ENCODE measurements around the gene CMBL.
"Not testable (repeated sequence)": the region's sequence is repeated elsewhere in the genome, so short reads cannot be mapped to it uniquely, and the experiment has no call there.

CMBL gene

DNA sequence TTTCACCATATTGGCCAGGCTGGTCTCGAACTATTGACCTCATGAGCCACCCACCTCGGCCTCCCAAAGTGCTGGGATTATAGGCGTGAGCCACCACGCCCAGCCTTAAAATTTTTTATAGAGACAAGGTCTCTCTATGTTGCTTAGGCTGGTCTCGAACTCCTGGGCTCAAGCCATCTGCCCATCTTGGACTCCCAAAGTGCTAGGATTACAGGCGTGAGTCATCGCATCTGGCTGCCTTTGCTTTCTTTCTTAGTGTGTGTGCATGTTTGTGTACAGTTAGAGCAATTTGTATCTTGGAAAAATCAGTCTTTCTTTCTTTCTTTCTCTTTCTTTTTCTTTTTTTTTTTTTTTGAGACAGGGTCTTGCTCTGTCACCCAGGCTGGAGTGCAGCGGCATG, 22.3 kb downstream of the CMBL start:
- not testable (repeated sequence) for DNase-seq (ENCODE audit: low read depth)

DNA sequence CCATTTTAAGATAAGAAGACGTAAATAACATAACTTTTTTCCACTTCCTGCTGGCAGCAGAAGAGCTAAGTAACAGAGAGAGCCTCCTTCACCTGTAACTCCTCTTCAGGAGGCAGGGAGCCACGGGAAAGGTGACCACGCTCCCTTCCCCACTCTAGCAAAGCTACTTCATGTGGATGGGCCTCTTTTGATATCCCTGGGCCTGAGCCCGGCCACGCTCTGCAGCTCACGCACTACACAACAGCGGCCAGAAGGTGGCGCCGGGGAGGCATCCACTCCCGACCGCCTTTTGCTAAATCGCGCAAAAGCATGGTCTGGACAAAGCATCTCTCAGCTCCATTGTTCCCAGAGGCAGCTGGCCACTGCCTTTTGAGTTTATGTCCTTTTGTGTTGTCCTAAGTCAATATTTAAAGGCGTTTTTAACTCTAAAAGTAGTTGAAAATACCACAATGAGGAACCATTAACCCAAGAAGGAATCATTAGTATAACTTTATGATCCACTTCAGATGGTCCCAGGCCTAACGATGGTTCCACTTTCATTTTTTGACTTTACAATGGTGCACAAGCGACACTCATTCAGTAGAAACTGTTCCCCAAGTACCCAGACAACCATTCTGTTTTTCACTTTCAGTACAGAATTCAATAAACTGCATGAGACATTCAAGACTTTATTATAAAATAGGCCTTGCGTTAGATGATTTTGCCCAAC, 23.6 kb downstream of the CMBL start:
- peak; percentile 61 for DNase-seq (ENCODE audit: low read depth)

DNA sequence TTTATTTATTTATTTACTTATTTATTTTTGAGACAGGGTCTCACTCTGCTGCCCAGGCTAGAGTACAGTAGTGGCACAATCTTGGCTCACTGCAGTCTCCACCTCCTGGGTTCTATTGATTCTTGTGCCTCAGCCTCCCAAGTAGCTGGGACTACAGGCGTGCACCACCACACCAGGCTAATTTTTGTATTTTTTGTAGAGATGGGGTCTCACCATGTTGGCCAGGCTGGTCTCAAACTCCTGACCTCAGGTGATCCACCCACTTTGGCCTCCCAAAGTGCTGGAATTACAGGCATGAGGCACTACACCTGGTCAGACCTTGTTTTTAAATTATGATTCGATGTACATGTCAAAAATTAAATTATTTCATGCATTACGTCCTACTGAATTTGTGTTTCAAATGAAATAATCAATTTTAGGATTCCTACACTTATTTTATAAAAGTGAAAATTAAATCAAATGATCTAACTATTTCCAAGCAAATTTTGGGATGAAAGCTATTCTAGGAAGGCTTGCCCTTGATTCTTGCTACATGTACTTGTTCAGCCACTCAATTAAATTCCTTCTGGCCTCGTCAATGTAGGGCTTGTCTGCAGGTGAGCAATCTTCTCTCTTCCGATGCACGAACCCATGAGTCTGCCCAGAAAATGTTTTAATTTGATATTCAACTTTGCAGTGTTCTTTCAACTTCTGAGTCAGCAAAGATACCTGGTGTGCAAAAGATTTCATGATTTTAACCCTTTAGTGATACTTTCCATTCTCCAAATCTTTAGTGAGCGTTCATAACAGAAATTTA, 27.6 kb downstream of the CMBL start:
- no peak for DNase-seq (ENCODE audit: low read depth)

DNA sequence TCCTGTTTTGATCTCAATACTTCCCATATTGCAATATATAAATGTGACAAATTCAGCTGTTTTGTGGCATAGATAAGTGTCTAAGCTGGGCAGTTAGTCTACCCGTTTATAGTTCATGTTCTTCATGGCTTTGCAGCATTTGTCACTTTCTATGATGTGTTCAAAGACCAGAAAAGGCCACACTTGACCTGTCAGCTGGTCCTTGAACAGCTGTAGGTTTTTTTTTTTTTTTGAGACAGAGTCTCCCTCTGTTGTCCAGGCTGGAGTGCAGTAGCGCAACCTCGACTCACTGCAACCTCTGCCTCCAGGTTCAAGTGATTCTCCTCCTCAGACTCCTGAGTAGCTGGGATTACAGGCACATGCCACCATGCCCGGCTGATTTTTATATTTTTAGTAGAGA, 28.4 kb downstream of the CMBL start:
- DNase-seq (ENCODE audit: low read depth), result no peak

DNA sequence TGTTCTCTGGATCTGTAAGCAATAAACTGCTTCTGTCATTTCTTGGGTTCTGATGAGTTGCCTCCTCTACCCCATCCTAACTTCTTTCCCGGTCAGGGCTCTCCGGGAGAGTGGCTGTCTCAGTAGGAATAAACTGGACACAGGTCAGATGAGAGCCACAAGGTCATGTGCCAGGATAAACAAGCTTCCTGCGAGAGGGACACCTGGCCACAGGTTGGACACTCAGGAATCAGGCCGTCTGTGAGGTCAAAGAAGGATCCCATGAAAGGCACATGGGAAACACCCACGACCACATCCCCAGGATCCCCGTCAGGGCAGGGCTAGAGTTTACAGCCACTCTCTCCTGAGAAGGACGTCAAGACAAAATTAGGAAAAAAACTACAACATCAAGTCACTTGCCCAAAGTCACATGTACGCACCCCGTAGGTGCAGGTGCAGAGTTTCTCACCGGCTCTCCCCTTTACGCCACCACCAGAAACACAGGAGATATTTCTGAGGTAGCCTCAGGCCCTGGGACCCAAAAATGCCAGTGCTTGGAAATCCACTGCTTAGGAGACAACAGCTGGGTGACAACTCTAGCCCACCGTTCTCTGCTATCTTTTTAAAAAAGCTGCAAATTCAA, 28.9 kb downstream of the CMBL start:
- no peak for DNase-seq (ENCODE audit: low read depth)

DNA sequence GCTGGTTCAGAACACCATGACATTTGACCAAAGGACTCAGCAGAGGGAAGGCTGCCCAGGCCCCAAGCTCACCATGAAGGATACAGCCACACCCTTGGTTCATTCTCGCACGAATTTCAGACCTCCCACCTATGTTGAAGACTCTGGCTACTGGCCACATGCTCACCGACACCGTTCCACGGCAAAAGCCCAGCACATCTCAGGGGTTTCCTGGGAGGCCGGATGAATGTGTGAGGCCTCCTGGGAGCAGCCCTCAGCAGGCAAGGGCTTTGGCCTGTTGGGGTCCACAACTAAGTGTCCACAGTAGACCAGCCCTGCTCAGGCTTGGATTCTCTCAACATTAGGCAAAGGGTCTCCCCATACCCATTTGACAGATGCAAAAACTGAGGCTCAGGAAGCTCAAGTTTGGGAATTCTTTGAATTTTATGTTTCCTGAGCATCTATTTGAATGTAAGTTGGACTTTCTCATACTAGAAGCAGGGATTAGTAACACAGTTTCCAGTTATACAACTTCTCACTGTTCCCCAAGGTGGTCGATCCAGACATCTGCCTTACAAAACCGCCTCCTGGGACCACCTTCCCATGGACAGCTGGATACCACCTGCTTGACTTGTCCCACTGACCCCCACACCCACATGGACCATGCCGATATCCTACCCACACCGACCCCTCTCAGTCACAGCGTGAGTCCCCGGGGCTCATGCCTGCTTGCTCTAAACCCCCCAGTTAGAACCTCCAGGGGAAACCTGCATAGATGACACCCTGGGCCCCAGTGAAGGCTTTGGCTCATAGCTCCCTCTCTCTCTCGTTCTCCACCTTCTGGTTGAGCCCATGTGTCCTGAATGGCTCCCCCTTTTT, 29.7 kb downstream of the CMBL start:
- DNase-seq (ENCODE audit: low read depth), result no peak

DNA sequence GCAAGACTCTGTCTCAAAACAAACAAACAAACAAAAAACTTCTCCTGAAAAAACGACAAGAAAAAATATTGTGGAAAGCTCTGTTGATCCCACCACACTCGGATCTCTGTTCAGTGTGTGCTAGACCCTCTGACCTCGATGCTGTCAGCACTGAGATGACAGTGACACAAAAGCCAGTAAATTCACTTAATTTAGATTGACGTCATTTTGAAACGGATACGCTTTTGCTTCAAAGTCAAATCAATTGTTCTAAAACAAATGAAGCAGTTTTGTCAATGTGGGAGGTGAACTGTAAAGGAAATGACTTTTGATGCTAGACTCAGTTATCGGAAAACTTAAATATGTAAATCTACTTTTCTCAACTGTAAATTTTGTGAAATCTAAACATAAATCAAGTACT, 31.0 kb downstream of the CMBL start:
- no peak for DNase-seq (ENCODE audit: low read depth)

DNA sequence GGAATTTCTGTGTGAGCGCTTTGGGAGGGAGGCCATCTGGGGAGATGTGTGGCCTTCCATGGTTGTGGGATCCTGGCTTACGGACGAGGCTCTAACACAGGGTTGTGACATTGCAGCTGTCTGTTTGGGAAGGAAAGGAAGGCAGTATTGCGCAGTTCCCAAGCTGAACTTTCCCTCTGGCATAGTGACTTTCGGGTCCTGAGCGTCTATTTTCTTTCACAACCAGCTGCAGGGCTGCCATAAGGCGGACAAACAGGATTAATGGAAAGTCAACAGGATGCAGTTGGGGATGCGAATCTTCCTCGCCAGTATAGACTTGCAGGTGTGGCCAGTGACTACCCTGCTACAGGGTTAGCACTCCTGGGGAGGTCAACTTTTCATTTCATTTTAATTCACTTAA, 31.7 kb downstream of the CMBL start:
- DNase-seq (ENCODE audit: low read depth), result no peak

DNA sequence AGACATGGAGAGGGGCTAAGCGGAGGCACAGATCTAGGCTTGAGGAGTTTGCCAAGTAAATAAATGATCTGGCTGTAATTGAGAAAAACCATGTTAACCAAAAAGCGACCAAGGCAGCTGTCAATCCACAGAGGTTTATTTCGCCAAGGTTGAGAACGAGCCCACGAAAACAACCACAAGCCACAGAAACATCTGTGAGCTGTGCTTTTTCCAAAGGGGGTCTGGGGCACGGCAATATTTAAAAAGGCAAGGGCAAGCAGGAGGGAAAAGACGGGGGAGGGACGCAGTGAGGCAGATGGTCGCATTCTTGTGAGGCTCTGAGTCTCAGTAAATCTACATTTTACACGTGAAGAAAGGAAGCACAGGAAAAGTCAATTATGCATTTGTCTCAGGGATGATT, 32.2 kb downstream of the CMBL start:
- DNase-seq (ENCODE audit: low read depth), result no peak

DNA sequence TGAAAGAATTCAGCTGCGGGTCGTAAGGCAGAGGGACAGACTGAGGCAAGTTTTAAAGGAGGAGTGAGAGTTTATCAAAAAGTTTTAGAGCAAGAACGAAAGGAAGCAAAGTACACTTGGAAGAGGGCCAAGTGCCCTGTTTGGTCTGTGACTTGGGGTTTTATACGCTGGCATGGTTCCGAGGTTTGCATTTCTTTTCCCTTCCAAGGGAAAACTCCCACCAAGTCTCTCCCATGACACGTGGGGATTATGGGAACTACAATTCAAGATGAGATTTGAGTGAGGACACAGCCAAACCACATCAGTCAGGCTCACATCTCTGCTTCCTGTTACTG, 34.9 kb downstream of the CMBL start:
- DNase-seq (ENCODE audit: low read depth), result not testable (repeated sequence)

DNA sequence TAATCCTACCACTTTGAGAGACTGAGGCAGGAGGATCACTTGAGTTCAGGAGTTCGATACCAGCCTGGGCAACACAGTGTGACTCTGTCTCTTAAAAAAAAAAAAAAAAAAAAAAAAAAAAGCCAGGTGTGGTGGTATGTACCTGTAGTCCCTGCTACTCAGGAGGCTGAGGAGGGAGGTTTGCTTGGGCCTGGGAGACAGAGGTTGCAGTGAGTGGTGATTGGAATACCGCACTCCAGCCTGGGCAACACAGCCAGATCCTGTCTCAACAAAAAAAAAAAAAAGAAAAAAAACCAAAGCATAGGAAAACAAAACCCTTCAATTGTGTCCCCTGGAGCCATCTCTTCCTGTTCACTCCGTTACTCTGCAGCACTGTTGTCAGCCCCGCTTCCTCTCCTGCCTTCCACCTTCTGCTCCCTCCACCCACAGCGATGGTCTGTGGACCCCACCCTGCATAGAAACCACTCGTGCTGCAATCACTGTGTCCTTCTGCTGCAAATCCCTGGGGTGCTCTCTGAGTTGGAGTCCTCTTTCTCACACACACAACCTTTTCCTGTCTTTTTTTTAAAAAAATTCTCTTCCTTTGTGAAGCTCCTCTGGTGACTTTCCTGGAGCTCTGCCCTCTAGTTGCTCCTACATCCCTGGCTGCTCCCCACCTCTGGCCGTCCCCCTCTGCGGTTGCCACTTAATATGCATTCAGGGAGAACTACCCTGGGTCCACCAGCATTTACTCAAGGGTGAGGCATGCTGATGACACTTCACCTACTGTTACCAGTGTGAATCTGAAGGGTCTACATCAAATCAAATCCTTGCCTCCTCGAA, 35.4 kb downstream of the CMBL start:
- DNase-seq (ENCODE audit: low read depth), result no peak

DNA sequence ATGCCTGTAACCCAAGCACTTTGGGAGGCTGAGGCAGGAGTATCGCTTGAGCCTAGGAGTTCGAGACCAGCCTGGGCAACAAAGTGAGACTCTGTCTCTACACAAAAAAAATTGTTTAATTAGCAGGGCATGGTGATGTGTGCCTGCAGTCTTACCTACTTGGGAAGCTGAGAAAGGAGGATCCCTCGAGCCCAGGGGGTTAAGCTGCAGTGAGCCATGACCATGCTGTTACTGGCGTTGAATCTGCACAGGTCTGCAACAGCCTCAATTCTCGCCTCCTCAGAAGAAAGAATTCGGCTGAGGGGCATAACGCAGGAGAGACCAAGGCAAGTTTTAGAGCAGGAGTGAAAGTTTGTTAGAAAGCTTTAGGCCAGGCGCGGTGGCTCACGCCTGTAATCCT, 39.6 kb downstream of the CMBL start:
- DNase-seq (ENCODE audit: low read depth), result no peak

DNA sequence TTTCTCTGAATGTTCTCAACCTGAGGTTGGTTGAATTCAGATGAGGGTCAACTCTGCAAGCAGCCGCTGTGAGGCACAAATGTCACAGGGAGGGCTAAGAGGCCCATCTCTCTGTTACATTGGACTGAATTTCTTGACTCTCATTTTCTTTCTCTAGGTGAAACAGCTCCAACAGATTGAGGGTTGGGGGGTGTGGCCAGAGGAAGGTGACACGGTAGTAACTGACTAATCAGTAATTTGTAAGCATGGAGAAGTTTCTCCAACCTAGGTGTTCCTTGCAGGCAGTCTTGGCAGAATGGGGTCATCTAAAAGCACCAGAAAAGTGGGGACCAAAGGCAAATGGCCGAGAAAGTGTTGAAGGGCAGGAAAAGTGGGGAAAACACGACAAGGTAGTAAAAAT, 40.9 kb downstream of the CMBL start:
- DNase-seq (ENCODE audit: low read depth), result no peak

DNA sequence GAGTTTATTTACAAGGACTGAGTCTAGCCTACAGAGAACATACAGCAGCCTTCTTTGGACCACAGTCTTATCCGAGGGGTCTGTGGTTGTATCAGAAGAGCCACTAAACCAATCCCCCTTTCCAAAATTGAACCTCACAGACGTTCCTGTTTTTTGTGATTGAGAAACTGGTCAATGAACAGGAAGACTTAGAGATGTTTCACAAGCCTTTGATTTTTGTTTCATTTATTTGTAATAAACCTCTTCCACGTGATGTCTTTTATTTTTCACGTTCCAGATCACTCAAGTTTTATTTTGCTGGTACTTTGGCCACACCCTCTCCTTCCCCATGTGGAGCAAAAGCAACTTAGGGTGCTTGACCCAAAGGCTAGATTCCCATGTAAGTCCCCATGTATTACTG, 41.6 kb downstream of the CMBL start:
- no peak for DNase-seq (ENCODE audit: low read depth)

DNA sequence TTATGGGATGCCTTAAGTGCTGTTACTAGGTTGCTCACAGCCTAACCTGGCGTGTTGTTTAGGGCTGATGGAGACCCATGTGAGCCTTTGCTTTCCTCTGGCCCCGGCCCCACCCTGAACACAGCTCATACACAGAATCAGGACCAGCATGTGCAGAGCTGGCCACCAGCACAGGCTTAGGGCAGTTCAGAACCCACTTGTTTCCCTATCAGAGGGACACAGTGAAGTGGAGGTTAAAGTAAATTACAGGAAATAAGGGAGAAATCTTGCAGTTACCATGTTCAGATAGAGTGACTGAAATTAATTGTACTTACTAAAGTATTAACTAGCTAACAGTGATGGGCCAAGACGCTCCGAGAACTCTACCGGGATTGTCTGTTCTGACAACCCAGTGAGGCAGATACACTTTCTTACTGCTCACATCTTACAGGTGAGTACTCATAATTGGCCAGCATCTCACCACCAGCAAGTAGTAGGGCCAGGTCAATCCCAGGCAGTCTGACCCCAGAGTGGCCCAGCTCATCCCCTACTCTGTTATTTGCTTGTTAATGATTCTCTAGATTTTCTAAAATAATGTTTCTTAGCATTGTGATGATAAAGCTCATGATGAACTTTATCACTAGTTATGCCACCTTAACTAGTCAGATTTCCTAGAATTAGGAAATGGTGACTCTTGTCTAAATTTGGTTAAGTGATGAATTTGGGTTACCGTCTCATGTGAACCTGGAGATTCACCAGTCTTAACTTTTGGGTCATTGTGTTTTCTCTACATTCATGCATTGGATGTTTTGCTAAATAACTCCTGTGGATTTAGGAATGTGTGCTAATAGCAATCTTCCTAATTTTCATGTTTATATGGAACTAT, 42.2 kb downstream of the CMBL start:
- no peak for DNase-seq (ENCODE audit: low read depth)

DNA sequence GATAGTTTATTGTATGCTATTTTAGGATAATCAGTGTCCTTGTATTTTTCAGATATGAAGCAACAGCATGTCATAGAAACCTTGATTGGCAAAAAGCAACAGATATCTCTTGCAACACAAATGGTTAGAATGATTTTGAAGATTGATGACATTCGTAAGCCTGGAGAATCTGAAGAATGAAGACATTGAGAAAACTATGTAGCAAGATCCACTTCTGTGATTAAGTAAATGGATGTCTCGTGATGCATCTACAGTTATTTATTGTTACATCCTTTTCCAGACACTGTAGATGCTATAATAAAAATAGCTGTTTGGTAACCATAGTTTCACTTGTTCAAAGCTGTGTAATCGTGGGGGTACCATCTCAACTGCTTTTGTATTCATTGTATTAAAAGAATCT, 43.1 kb downstream of the CMBL start:
- DNase-seq (ENCODE audit: low read depth), result no peak

DNA sequence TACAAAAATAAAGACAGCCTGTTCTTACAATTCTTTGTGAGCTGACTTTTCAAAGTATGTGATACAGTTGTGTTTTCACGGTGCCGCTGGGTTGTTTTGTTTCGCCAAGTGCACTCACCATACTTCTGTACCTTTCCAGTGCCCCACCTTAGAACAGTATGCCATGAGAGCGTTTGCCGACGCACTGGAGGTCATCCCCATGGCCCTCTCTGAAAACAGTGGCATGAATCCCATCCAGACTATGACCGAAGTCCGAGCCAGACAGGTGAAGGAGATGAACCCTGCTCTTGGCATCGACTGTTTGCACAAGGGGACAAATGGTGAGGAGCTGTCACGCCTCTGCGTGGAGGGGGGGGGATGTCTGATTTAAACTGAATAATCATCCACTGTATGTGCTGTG, 44.7 kb downstream of the CMBL start:
- no peak for DNase-seq (ENCODE audit: low read depth)

DNA sequence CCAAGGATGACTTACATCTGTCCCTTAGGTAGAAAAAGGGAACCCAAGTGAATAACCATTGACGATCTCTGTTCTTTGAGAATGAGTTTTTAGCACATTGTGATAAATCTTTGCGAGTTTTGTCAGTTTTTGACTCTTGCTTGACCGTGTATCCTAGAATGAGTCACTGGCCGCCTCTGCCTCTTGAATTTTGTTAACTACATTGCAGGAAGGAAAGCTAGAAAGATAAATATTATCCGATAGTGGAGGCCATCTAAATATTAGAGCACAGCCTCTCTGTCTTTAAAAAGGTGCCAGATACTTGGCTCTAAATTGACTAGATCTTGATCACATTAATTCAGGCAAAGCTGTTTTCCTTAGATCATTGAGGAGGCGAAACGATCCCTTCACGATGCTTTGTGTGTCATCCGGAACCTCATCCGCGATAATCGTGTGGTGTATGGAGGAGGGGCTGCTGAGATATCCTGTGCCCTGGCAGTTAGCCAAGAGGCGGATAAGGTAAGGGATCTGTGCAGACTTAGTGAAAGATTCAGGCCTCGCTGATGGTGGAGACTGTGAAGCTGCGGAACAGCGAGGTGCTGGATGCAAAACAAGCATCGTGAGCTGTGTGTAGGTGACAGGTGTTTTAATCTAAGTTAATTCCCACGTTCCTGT, 45.5 kb downstream of the CMBL start:
- DNase-seq (ENCODE audit: low read depth), result no peak

DNA sequence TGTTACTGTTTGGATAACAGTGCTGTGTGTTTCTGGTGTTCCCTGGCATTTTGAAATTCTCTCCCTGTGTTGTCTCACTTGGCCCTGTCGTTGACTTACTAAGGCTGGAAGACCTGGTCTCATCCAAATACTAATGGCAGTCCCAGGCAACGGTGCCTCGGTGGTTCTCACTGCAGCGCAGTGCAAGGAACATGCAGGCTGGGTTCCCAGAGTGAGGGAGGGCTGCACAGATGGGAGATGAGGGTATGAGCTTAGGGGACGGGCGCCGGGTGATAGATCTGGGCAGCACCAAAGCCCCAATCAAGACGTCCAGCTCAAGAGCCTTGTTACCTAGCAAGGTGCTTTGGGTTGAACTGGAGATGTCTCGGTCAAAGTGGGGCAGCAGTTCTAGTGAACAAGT, 46.6 kb downstream of the CMBL start:
- DNase-seq (ENCODE audit: low read depth), result no peak

DNA sequence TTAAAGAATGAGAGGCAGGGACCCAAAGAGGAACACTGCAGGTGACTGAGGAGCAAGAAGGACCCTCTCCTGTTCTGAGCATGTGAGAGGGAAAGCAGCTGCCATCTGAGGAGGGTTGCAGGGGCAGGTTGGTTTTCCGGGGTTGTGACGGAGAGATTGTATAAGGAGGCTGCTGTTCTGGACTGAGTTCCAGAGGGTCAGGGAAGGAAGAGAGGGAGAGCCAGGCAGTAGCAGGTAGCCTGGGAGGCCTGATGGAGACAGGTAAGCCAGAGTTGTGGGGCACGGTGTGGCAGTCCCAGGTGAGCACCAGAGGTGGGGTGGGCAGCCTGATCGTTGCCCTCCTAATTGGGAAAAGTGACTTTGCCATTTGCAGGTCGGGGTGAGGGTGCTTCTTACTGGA, 47.8 kb downstream of the CMBL start:
- no peak for DNase-seq (ENCODE audit: low read depth)
